Choroid plexus epithelial cell (primary cell): ENCODE measurements around the gene LRRC72.
A peak's percentile ranks its signal among the peaks of the same experiment; 100 is the strongest.

ENCODE experiments used
- DNase-seq: peaks from one replicate; pipeline ENCODE4 v3.0.0-alpha.2; 2010; ENCODE audit warnings: low read depth
- H3K4me3 ChIP-seq: 2 replicates; pipeline ENCODE4 v1.5.1; 2011; ENCODE audit warnings: low read depth, mild to moderate bottlenecking, control low read depth, low read length, moderate library complexity
- TF ChIP-seq, protein P1 (sequence below): conservative IDR thresholded peaks from 2 replicates; pipeline ENCODE4 v1.5.1; 2011; ENCODE audit warnings: low read depth, mild to moderate bottlenecking, control low read depth, inconsistent platforms, low read length, moderate library complexity

The LRRC72 gene

GRCh38 chr7:16599860-16600259 lies 73.2 kb downstream of the LRRC72 start:
- DNase-seq, result no peak

DNA sequence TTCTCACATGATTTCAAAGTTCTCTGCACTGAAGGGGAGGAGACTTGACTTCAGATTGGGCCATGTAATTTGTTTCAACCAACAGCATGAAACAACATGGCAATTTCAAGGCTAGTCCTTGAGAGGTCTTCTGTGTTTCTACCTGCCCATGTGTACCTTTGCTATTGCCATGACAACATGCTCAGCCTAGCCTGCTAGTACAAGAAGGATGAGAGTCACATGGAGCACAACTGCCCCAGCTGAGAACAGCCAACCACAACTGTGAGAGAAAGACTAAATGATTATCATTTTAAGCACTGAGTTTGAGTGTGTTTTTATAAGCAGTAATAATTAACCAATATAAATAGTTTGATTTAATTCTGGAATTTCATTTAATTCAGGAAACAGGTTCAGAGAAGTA lies 77.0 kb downstream of the LRRC72 start:
- TF ChIP-seq, protein P1, sequence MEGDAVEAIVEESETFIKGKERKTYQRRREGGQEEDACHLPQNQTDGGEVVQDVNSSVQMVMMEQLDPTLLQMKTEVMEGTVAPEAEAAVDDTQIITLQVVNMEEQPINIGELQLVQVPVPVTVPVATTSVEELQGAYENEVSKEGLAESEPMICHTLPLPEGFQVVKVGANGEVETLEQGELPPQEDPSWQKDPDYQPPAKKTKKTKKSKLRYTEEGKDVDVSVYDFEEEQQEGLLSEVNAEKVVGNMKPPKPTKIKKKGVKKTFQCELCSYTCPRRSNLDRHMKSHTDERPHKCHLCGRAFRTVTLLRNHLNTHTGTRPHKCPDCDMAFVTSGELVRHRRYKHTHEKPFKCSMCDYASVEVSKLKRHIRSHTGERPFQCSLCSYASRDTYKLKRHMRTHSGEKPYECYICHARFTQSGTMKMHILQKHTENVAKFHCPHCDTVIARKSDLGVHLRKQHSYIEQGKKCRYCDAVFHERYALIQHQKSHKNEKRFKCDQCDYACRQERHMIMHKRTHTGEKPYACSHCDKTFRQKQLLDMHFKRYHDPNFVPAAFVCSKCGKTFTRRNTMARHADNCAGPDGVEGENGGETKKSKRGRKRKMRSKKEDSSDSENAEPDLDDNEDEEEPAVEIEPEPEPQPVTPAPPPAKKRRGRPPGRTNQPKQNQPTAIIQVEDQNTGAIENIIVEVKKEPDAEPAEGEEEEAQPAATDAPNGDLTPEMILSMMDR, result no peak
- H3K4me3 ChIP-seq, result no peak overlapping the region
- DNase-seq, result no peak

More at GRCh38 chr7:16599860-16600259, 73.2 kb downstream of the LRRC72 start:
- H3K4me3 ChIP-seq, result no peak overlapping the region
- TF ChIP-seq, protein P1, result no peak

GRCh38 chr7:16604054-16604453 lies 77.4 kb downstream of the LRRC72 start:
- TF ChIP-seq, protein P1, result peak; percentile 52
- peak; percentile 65 for DNase-seq
- H3K4me3 ChIP-seq, result no peak overlapping the region

GRCh38 chr7:16606704-16607103 lies 80.1 kb downstream of the LRRC72 start:
- no peak for DNase-seq
- TF ChIP-seq, protein P1, result no peak
- no peak overlapping the region for H3K4me3 ChIP-seq

DNA sequence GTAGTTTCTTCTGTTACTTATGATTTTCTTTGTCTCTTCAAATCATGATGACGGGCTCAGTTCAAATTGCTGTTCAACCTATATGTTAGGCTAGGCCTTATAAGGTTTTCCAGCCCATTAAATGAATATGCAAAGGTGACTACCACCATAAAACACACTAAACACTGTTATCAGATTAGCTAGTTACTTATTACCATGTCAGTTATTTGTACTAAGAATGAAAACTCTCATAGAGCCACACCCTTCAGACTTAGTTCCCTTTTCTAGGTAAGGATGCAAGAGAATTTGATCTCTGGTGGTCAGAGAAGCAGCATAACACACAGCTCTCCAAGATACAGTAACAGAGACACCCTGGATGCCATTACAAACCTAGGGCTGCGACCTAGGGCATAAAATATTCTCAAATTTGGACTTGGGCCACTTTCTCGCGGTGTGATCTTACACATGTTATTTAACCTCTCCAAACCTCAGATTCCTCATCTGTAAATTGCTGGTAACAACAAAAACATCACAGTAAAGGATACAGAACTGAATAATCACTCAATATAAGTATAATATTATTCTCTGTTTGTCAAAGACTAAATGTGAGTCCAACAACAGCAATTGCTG lies 83.3 kb downstream of the LRRC72 start:
- TF ChIP-seq, protein P1, result no peak
- DNase-seq, result peak; percentile 74
- H3K4me3 ChIP-seq, result no peak overlapping the region

- H3K4me3 ChIP-seq, result no peak overlapping the region
- no peak for DNase-seq
- TF ChIP-seq, protein P1, result no peak
Measured at GRCh38 chr7:16611711-16612110, 85.1 kb downstream of the LRRC72 start.

DNA sequence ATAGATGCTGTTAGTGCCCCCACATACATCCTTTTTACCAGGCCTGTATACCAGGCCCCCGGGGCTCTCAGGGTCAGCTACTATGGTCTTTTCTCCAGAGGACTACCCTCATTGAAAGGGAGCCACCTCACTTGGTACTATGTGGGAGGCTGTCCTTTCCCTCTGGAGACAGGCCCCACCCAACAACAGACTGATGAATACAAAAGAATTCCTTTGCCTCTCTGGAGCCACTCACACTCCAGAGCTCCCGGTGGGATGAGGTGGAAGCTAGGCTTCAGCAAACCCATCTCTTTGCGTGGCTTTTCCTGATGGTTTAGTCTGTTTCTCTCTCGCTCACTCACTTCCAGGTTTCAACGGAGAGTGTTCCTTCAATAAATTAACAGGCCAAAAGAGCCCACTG lies 88.6 kb downstream of the LRRC72 start:
- TF ChIP-seq, protein P1, result no peak
- DNase-seq, result no peak

More for the DNA sequence above, 88.6 kb downstream of the LRRC72 start:
- H3K4me3 ChIP-seq, result no peak overlapping the region
